ENCODE data around the gene MLPH. TPM values are rescaled to one million over a fixed set of nuclear protein-coding genes. Genes with fewer than 3 reads are reported as not detected.
A peak's percentile ranks its signal among the peaks of the same experiment; 100 is the strongest.

Gene MLPH
- total RNA-seq, 4 donors from 2014 or later: 1.8 to 13.8 (median 10.8) TPM

DNA sequence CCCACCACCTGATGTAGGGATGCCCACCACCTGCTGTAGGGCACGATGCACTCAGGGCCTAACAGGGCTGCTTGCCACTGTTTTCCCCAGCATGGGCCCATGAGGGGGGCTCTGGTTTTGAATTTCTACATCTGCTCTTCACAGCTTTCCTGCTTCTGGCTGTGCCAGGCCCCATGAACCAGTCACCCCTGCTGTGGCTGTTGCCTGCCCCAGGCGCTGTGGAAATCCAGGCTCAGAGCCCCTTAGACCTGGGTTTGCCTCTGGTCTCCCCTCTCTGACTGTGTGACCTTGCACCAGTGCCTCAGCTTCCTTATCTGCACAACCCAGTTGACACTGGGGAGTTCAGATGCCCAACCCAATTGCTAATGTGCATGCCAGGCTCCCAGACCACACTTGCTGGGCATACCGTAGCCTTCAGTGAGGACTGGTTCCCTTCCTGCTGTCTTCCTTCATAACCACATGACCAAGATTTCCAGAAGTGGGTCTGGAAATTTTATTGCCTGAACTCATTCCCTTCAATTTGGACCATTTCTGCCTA lies 6.0 kb upstream of the MLPH start:
- Histone ChIP-seq H3K4me1 (peaks cover 0 to 48% (median 3%) of the 10 kb centered on the region in 3 donors), H3K9me3 (no peaks in the 10 kb centered on the region), H3K36me3 (no peaks in the 10 kb centered on the region), H3K27me3 (peaks cover 4% of the 10 kb centered on the region), H3K27ac (peak overlapping the region in 1 of 4 donors; percentile 8), H3K4me3 (no peak overlapping the region)
- no peak for TF ChIP-seq POLR2AphosphoS5 (IDR thresholded peaks at IDR 0.05)
- TF ChIP-seq, protein P1, sequence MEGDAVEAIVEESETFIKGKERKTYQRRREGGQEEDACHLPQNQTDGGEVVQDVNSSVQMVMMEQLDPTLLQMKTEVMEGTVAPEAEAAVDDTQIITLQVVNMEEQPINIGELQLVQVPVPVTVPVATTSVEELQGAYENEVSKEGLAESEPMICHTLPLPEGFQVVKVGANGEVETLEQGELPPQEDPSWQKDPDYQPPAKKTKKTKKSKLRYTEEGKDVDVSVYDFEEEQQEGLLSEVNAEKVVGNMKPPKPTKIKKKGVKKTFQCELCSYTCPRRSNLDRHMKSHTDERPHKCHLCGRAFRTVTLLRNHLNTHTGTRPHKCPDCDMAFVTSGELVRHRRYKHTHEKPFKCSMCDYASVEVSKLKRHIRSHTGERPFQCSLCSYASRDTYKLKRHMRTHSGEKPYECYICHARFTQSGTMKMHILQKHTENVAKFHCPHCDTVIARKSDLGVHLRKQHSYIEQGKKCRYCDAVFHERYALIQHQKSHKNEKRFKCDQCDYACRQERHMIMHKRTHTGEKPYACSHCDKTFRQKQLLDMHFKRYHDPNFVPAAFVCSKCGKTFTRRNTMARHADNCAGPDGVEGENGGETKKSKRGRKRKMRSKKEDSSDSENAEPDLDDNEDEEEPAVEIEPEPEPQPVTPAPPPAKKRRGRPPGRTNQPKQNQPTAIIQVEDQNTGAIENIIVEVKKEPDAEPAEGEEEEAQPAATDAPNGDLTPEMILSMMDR (IDR thresholded peaks at IDR 0.05): no peak
- TF ChIP-seq EP300 (IDR thresholded peaks at IDR 0.05): no peak
- no peak for TF ChIP-seq POLR2A (IDR thresholded peaks at IDR 0.05)
- 40 to 95% methylated on average over 1 to 2 of the region's 3 CpGs for WGBS, 2 donors (ENCODE audit: low coverage in 1 of 2)
- no peak for ATAC-seq

GRCh38 chr2:237482485-237482884 lies 4.6 kb upstream of the MLPH start:
- peak; percentile 88 for ATAC-seq
- H3K4me1 ChIP-seq: peaks cover 0 to 57% (median 15%) of the 10 kb centered on the region in 3 donors
- peaks cover 18% of the 10 kb centered on the region for H3K27me3 ChIP-seq
- H3K4me3 ChIP-seq: no peak overlapping the region
- no peaks in the 10 kb centered on the region for H3K36me3 ChIP-seq
- 44 to 47% methylated on average over 2 to 3 of the region's 6 CpGs for WGBS, 2 donors (ENCODE audit: low coverage in 1 of 2)
- peak overlapping the region in 3 of 4 donors; percentile 37 to 65 (median 52) for H3K27ac ChIP-seq
- no peaks in the 10 kb centered on the region for H3K9me3 ChIP-seq
- TF ChIP-seq POLR2A (IDR thresholded peaks at IDR 0.05) (no peak), POLR2AphosphoS5 (IDR thresholded peaks at IDR 0.05) (peak; percentile 7)
- TF ChIP-seq, protein P1 (IDR thresholded peaks at IDR 0.05): no peak

- ATAC-seq: peak; percentile 42
Measured at GRCh38 chr2:237483018-237483731, 3.9 kb upstream of the MLPH start.

GRCh38 chr2:237485304-237485703 lies 1.7 kb upstream of the MLPH start:
- peaks cover 0 to 41% (median 12%) of the 10 kb centered on the region in 3 donors for H3K4me1 ChIP-seq
- H3K36me3 ChIP-seq: no peaks in the 10 kb centered on the region
- no peak for ATAC-seq
- H3K9me3 ChIP-seq: no peaks in the 10 kb centered on the region
- H3K27me3 ChIP-seq: peaks cover 37% of the 10 kb centered on the region
- 78 to 100% methylated on average over 1 of the region's 1 CpG for WGBS, 2 donors (ENCODE audit: low coverage in 1 of 2)
- TF ChIP-seq, protein P1 (IDR thresholded peaks at IDR 0.05): no peak
- TF ChIP-seq POLR2A (IDR thresholded peaks at IDR 0.05) (no peak), POLR2AphosphoS5 (IDR thresholded peaks at IDR 0.05) (no peak), EP300 (IDR thresholded peaks at IDR 0.05) (no peak)
- H3K27ac ChIP-seq: no peak overlapping the region
- no peak overlapping the region for H3K4me3 ChIP-seq

More at GRCh38 chr2:237483018-237483731, 3.9 kb upstream of the MLPH start:
- H3K4me3 ChIP-seq: no peak overlapping the region
- H3K9me3 ChIP-seq: no peaks in the 10 kb centered on the region
- H3K4me1 ChIP-seq: peaks cover 0 to 59% (median 15%) of the 10 kb centered on the region in 3 donors
- H3K27ac ChIP-seq: peak overlapping the region in 3 of 4 donors; percentile 37 to 65 (median 52)
- 73 to 80% methylated on average over 4 to 7 of the region's 9 CpGs for WGBS, 2 donors (ENCODE audit: low coverage in 1 of 2)
- H3K36me3 ChIP-seq: no peaks in the 10 kb centered on the region
- TF ChIP-seq POLR2AphosphoS5 (IDR thresholded peaks at IDR 0.05) (no peak), POLR2A (IDR thresholded peaks at IDR 0.05) (no peak), EP300 (IDR thresholded peaks at IDR 0.05) (no peak)
- TF ChIP-seq, protein P1 (IDR thresholded peaks at IDR 0.05): no peak
- peaks cover 25% of the 10 kb centered on the region for H3K27me3 ChIP-seq

GRCh38 chr2:237485844-237486243 lies 1.2 kb upstream of the MLPH start:
- Histone ChIP-seq H3K36me3 (no peaks in the 10 kb centered on the region), H3K27ac (no peak overlapping the region), H3K27me3 (peaks cover 37% of the 10 kb centered on the region), H3K9me3 (peaks cover 0 to 5% (median 0%) of the 10 kb centered on the region in 3 donors), H3K4me1 (peaks cover 0 to 38% (median 12%) of the 10 kb centered on the region in 3 donors), H3K4me3 (peak overlapping the region in 1 of 2 donors; percentile 57)
- TF ChIP-seq, protein P1 (IDR thresholded peaks at IDR 0.05): no peak
- TF ChIP-seq EP300 (IDR thresholded peaks at IDR 0.05) (no peak), POLR2A (IDR thresholded peaks at IDR 0.05) (no peak), POLR2AphosphoS5 (IDR thresholded peaks at IDR 0.05) (no peak)
- ATAC-seq: no peak
